ENCODE results near the gene KCNJ4.
"Not testable (repeated sequence)": the region's sequence is repeated elsewhere in the genome, so short reads cannot be mapped to it uniquely, and the experiment has no call there.

The KCNJ4 gene

DNA sequence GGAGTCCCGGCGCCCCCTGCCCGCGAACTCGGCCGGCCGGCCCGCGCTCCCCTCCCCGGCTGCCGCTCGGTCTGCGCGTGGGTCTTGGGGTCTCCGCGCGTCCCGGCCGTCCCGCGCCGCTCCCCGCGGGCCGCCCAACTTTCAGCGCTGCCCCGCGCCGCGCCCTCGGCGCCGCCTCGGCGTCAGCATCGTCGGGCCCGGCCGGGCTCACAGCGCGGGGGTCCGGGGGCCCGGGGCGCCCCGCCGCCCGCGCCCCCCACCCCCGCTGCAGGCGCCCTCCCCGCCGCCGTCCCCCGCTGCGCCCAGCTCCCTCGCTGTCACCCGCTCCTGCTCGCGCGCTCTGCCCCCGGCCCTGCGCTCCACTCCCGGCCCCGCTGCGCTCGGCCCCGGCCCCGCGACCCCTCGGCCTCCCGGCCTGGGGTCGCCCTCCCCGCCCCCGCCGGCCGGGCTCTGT is at the start of gene KCNJ4:
TSS of gene KCNJ4 (minus strand) at position 124 of the 454 bp plus-strand sequence. CDS start 27,067 bp downstream, outside the sequence.
- no peak for DNase-seq

DNA sequence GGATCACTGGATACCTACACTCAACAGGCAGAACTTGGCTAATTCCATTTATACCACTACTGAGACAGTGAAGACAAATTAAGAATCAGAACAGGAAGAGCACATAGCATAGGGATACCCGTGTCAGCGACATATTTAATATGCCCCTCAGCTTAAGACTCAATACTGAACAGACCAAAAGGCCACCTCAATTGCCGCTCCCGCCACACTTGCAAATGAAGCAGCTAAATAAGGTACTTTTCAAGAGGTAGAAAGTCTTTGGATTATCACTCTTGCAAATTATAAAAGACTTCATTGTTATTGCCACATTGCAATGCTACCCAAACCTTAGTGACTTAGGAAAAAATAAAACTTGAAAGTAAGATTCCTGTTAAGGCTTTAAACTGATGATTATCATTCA is 48.0 kb upstream of the KCNJ4 start:
- DNase-seq = no peak

DNA sequence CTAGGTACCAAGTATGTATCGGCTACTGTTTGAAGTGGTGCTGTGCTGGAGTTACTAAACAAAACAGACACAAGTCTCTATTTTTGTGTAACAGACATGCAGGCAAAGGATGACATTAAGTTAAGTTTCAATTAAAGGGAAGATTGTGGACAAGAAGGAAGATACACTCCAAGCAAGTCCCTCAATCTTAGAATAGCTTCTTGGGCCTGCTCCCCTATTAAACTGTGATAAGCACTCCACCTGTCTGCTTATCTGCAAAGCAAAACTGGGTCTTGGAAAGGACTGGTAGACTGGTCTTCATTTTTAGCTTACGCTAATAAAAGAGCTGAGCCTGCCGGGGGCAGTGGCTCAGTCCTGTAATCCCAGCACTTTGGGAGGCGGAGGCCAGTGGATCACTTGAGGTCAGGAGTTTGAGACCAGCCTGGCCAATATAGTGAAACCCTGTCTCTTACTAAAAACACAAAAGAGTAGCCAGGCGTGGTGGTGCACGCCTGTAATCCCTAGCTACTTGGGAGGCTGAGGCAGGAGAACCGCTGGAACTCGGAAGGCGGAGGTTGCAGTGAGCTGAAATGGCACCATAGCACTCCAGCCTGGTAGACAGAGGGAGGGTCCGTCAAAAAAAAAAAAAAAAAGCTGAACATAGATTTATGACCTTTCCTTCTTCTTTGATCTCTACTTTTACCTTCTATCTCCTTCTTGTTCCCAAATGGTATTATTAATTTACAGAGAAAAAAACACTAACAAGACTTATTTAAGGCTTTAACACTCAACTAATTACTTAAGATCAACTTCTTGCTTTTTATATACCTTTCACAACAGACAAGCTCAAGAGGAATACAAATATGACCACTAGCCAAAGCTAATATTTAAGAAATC is 47.0 kb upstream of the KCNJ4 start:
- DNase-seq = no peak

DNA sequence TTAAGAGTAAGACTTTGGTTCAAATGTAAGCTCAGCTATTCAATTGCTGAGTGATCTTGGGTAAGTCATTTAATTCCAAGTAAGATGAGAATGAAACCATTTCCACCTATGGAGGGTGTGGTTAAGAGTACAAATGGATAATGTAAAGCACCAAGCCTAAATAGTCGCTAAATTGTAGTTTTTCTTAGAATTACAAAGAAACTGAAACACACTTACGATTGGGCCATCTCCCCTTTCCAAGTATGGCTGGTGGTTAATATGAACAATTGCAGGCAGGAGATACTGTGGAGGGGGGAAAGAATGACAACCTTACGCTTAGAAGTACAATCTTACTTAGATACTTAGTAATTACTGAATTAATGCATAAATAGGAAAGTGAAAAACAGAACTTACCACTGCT is 42.9 kb upstream of the KCNJ4 start:
- DNase-seq = no peak

DNA sequence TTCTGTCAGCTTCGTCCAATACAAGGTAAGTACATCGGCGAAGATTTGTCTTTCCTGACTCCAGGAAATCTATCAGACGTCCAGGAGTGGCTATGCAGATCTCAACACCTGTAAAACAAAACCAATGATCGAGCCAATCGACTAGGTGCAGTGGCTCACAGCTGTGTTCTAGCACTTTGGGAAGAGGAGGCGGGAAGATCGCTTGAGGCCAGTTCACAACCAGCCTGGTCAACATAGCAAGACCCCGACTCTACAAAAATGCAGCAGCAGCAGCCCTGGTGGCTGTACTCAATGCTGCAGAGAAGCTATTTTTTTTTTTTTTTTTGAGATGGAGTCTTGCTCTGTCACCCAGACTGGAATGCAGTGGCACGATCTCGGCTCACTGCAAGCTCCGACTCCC is 39.9 kb upstream of the KCNJ4 start:
- no peak for DNase-seq

DNA sequence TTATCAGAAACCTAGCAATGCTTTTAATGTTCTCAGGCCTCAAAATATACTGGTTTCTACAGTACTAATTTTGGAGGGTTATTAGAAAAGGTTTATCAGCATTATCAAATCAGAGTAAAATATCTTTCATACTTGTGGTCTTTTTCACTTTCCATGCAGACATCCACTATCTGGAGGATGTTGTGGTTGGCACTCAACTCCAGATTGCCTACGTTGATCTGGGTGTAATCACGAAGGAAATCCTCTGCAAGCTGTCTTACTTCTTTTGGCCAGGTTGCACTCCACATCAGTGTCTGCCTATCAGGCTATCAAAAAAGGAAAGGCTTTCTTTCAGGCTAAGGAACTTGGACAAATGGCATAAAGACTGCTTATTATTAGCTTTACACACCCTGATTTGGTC is 39.5 kb upstream of the KCNJ4 start:
- DNase-seq = no peak

DNA sequence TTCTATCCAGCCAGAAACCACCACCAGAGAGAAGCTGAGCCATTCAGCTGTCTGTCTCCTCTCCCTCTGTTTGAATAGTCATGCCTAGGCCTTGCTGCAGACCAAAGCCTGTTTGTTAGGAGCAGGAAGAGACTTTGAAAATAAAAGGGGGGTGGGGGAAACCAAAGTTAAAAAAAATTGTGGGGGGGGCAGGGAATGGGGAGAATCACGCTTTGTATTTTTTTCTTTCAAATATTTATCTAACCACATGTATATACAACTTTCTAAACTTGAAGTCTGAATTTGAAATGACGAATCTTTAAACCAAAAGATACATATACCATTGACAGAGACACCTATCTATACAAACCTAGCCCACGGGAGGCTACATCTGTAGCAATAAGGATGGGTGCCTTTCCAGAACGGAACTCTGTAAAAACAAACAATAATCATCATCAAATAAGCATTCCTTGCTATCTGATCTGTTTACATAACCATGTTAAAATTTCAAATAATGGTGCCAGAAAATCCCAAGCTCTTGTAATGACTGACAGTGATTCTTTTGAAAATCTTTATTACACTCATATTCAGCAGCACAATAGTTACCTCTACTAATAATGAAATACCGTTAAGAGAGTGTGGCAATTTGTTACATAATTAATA is 36.8 kb upstream of the KCNJ4 start:
- DNase-seq = no peak

DNA sequence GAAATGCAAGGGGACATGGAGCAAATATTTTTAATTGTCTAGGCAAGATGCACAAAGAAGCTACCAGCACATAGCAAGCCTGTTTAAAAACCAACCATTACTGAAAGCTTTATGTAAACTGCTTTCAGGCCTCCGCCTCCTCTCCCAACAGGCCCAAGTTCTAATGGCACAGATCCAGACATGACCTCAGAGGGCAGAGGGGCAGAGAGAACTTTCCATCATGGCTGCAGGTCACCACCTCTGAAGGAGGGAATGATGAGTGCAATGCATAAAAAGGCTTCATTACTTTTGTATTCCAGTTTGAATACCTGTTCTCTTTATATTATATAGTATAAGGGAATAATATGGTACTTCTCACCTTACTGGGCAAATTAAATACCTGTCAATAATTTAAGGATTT is 35.9 kb upstream of the KCNJ4 start:
- no peak for DNase-seq

DNA sequence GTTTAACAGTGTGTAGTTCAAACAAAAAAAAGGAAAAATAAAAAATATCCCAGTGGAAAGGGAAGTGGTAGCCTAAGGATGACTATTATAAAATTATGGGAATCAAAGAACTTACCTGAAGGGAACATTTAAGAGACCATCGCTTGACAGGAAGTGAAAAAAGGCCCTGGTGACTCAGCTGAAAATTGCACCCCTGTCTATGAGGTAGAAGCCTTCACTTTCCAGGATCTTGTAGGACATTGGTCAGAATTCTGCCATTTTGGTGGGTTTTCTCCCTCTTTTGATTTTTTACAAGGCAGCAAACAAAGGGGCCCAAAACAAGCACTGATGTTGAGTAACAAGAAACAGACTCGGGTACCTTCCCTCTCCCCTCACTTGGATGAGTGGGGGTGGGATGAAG is 35.5 kb upstream of the KCNJ4 start:
- DNase-seq = no peak

DNA sequence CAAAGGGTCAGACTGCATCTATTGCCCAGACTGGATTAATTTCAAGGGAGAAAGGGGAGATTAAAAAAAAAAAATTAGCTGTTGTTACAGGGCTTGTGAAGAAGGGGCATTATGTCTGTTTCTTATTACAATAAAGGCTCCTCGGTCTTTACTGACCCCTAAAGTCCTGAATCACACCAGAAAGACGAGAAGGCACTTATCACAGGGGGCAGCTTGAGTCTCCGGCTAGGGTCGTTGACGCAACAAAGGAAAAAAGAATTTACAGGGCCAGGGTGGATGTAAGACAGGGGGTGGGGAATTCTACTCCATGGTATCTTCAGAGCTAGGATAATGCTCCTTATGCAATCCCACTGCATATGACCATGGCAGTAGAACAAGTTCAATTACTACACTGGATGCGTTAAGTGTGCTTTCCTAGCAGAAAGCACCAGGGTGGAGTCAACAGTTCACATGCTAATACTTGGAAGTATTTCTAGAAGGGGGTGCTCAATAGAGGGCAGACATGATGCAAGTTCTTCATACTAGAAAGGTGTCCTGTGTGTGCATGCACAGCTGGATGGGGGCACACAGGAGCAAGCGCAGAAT is 34.7 kb upstream of the KCNJ4 start:
- no peak for DNase-seq

DNA sequence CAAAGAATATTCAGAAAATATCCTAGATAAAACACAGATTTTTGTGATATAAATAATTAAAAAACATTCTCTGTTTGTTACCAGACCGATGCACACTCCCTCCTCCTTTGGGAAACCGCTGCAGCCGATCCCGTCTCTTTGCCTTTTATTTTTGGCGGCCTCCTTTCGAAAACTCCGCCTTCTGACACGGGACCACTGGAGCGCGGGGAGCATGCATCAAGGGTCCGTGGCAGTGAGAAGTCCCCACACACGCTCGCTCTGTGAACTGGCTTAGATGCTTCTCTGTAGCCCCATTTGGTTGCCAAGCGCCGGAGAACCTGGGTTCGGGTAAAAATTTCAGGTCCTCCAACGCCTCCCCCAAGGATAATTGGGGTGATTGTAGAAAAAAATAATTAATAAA is 34.1 kb upstream of the KCNJ4 start:
- no peak for DNase-seq

DNA sequence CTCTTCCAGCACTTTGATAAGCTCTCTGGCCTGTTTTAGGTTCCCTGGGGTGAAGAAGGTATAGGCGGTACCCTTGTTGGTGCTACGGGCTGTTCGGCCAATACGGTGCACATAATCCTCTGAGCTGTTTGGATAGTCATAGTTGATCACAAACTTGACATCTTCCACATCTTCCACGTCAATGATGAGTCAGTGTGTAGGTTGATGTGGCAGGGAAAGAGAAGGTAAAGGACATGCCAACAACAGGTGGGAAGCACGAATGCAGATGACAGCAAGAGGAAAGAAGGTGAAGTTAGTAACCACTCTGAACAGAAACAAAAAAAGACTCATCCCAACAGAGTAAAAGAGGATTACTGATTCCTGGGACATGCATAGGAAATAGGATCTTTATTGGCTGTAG is 32.9 kb upstream of the KCNJ4 start:
- DNase-seq = no peak

DNA sequence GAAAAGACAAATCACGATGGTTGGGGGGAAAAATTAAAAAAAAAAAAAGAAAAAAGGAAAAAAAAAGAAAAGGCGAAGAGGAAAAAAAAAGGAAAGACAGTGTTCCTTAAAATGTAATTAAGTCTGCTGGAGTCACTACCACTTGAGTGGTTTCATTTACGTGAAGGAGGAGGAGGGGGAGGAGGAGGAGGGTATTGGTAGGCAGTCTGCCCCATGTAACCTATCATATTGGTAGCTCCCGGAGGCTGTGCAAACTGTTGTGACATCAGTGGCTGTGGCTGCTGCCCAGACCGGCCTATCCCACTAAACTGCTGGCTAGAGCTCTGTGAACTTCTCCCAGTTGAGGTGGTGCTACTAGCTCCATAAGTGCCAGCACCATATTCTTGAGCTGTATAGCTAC is 30.8 kb upstream of the KCNJ4 start:
- no peak for DNase-seq

DNA sequence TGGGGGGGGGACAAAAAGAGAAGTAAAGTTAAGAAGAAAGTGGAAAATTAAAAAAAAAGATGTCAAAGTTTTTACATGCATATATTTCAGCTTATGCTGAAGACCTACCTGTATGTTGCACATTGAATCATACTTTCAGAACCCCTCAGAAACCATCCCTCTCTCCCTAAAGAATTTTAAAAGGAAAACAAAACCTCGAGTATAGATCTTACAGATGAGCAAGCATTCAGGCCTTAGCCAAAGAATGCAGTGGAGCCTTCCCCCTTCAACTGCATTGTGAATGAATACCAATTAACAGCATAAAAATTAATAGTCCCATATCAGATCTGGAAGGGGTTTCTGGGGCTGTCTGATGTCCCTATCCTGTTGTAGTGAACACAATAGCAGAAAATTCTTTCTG is 29.2 kb upstream of the KCNJ4 start:
- DNase-seq = no peak

DNA sequence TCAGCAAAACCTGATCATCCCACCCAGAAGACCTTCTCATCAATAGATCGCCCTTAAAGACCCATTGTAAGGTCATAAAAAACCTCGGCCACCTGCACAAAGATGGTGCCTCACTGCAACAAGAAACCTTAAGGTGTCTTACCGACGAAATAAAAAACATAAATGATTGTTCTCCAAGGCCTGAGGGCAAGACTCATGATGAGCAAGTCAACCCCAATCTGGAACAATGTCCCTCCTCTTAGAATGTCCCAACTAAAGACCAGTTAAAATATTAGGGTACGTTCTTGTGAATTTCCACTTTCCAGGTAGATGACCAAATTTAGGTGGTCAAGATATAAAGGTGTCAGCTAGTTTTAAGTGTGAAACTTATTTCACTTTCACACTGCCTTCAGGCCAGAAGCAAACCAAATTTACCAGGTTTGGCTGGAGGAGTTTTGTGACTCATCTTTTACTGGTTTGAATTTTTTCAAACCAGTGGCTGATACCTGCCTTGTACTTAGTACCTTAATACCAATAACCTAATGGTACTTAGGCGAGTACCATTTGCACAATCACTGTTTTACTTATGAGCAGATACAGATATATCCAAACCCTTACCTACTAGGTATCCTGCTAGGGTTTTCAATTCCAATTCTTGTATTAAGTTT is 27.8 kb upstream of the KCNJ4 start:
- DNase-seq = no peak

DNA sequence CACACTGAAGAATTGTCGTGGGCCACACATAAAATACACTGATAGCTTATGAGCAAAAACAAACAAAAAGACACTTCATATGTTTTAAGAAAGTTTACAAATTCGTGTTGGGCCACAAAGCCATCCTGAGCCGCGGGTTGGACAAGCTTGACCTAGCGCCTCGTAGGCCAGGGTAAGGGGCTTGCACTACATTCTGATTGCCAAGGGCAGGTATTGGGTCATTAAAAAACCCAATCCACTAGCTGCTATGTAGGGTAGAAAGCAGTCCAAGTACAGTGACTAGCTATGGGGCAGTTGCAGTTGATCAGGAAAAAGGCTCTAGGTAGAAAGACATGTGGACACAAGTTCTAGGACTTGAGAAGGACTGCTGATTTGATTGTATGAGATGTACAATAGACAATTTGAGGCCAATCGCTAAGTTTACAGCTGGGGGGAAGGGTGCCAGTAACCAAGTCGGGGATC is 26.9 kb upstream of the KCNJ4 start:
- no peak for DNase-seq

DNA sequence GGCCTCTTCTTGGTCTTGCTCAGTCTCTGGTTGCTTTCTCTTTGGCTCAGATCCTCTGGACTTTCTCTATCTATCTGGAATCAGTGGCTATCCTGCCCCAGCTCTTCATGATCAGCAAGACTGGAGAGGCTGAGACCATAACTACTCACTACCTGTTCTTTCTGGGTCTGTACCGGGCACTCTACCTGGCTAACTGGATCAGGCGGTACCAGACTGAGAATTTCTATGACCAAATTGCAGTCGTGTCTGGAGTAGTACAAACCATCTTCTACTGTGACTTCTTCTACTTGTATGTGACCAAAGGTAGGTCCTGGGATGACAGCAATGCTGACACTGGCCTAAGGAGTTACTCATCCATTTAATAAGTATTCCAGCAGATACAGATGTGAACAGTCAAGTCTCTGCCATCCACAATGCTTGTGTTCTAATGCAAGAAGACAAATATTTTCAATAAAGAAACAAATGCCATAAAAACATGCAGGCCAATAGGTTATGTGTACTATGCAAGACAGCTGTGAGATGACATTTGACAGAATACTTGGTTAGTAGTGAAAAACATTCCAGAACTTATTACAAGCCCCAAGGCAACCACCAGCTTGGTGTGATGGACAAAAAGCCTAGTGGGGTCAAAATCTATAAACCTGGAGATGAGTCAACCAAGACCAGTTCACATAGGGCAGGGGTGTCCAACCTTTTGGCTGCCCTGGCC is 26.3 kb upstream of the KCNJ4 start:
- DNase-seq = no peak

DNA sequence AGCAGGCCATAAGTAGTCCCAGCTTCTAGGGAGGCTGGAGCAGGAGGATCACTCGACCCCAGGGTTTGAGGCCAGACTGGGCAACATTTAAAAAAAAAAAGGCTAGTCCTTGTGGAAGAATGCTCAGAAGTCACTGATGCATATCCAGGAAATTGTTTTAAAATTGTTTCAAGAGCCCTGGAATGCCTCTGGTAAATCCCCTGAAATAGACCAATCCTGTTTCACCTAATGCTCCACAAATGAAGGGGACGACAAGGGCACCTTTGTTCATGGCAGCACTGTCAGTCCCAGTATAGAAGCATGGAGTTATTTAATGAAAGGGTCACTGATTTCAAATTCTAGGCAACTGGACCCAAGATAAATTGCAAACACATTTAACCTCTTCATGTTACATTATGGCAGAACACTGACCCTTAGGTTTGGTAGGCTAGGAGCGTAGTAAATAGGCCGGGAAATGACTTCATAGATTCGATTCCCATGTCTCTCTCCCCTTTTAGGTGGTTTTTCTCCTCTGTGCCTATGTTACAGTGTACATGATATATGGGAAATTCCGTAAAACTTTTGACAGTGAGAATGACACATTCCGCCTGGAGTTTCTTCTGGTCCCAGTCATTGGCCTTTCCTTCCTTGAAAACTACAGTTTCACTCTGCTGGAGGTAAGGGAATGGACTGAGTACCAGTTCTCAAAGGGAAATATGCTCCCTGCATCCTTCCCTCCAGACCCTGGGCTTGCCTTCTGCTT is 24.3 kb upstream of the KCNJ4 start:
- DNase-seq = no peak

DNA sequence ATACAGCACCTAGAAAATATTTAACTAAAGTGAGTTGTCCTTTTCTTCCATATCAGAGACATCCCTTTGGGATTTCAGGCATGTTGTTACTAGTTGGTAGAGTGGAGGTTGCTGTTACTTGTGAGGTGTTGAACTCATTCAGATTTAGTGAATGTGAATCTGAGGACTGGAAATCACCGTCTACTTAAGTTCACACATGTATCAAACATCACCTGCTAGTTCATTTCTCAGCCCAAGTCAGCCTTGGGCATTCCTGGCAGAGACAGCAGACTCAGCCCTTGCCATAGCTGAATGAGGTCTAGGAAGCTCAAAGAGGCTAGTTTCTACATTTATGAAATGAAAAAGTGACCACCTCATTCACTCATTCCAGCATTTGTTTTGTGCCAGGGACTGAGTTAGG is 22.6 kb upstream of the KCNJ4 start:
- DNase-seq = no peak

DNA sequence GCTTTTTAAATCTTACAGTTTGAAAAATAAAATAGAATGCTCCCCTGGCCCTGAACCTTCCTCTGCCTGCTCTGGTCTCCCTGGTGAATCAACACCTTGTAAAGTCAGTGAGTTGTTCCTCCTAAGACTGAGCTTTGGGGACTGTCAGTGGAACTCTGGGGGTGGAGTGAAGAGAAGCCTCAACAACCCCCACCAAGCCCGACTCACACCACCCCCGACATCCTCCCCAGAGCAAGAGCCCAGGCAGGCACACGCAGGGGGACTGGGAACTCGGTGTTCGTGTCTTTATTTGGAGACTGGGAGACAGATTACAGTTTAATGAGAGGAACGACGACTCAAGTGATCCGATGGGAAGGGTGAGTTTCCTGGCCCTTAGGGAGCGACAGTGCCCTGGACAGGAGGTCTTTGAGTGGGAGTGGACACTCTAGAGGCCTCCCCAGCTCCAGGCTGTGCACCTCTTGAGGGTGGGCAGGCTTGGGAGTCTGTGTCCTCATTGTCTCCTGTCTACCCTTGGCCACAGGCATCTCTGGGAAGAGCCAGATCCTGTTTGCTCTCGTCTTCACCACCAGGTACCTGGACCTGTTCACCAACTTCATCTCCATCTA is 19.1 kb upstream of the KCNJ4 start:
- DNase-seq = no peak

DNA sequence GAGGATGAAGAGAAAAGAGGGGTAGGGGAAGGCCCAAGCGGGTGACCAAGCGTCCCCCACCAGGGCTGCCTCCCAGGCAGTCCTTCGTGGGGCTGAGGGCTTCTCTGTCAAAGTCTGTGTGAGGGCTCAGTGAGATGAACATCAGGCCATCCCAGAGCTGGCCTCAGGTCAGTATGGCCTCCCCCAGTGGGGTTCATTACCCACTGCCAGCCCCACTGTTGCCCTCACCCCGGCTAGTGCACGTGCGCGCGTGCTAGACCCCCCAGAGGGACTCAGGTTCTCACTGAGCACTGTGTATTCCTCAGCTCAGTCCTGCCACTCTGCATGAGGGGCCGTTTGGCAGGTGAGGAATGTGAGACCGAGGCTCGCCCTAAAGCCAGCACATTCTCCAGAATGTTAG is 16.2 kb upstream of the KCNJ4 start:
- DNase-seq = no peak

DNA sequence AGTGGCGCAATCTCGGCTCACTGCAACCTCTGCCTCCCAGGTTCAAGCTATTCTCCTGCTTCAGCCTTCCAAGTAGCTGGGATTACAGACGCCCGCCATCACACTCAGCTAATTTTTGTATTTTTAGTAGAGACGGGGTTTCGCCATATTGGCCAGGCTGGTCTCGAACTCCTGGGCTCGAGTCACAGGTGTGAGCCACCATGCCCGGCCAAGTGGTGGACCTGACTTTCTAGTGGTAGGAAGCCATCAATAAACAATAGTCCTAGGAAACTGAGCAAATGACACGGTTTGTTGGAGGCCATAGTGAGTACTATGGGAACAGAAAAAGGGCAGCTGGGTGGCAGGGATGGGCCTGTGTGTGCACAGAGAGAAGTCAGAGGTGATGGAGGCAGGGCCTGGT is 15.2 kb upstream of the KCNJ4 start:
- not testable (repeated sequence) for DNase-seq
